Measurements from ENCODE around the gene CLEC14A.

GRCh38 chr14:38210587-38211216 lies 45.2 kb downstream of the CLEC14A start:
- TF ChIP-seq, protein P1, sequence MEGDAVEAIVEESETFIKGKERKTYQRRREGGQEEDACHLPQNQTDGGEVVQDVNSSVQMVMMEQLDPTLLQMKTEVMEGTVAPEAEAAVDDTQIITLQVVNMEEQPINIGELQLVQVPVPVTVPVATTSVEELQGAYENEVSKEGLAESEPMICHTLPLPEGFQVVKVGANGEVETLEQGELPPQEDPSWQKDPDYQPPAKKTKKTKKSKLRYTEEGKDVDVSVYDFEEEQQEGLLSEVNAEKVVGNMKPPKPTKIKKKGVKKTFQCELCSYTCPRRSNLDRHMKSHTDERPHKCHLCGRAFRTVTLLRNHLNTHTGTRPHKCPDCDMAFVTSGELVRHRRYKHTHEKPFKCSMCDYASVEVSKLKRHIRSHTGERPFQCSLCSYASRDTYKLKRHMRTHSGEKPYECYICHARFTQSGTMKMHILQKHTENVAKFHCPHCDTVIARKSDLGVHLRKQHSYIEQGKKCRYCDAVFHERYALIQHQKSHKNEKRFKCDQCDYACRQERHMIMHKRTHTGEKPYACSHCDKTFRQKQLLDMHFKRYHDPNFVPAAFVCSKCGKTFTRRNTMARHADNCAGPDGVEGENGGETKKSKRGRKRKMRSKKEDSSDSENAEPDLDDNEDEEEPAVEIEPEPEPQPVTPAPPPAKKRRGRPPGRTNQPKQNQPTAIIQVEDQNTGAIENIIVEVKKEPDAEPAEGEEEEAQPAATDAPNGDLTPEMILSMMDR (IDR thresholded peaks at IDR 0.05): no peak
- no peak for TF ChIP-seq POLR2AphosphoS5 (IDR thresholded peaks at IDR 0.05)
- no peak for TF ChIP-seq POLR2A (IDR thresholded peaks at IDR 0.05)

Data from breast epithelium (tissue), 3 donors.